Measurements from ENCODE around the gene DCTN4. TPM values are rescaled to one million over a fixed set of nuclear protein-coding genes. Genes with fewer than 3 reads are reported as not detected.

DCTN4 gene
- total and polyA plus RNA-seq, 2 of the 4 experiments (the other 2 are of a cell fraction) = 28.1 to 50.2 TPM

DNA sequence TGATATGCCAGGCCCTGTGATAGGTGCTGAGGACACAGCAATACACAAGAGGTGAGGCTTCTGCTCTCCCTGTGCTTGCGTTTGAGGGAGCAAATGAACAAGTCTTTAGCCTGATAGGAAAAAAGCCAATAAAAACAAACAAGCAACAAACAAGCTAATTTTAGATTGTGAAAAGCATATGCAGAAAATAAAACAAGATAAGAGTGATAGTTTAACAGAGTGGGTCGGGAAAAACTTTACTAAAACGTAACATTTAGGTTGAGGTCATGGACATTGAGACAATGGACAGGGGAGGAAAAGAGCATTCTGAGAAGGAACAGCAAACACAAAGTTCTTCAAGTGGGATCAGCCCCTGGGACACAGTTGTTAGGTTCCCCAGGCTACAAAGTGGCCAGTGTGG lies 24.0 kb upstream of the DCTN4 start:
- H3K9ac ChIP-seq (ENCODE audit: low read depth, low read length) = peak overlapping the region; percentile 63

More for the DNA sequence above, 24.0 kb upstream of the DCTN4 start:
- Histone ChIP-seq H3K9me1 (ENCODE audit: insufficient read depth, low read length) (peaks cover 25% of the 10 kb centered on the region), H2AK5ac (ENCODE audit: low read depth, low read length) (peak overlapping the region; percentile 96), H3K27me3 (ENCODE audit: control insufficient read depth, insufficient read depth, low read length) (no peaks in the 10 kb centered on the region), H4K5ac (ENCODE audit: low read depth, low read length) (peak overlapping the region; percentile 84; the same call in 1 of the 2 replicates), H2BK120ac (ENCODE audit: low read depth, low read length) (peak overlapping the region; percentile 88), H3K14ac (replicated peaks; ENCODE audit: low read depth, low read length) (peak overlapping the region; percentile 93), H3K18ac (ENCODE audit: low read depth, low read length) (peak overlapping the region; percentile 84), H3K79me1 (ENCODE audit: low read depth in 1 of 2, low read length in 2 of 2) (peaks cover 10 to 72% of the 10 kb centered on the region in 2 experiments; a peak in 3 of 4 replicates), H3K36me3 (ENCODE audit: control insufficient read depth, insufficient read depth, low read length) (no peaks in the 10 kb centered on the region), H2AFZ (replicated peaks; ENCODE audit: low read length, poor library complexity) (no peak overlapping the region), H2BK5ac (ENCODE audit: low read depth, low read length, poor library complexity, severe bottlenecking) (peak overlapping the region; percentile 98), H3K27ac (ENCODE audit: insufficient read depth, low read length) (peak overlapping the region; percentile 88), H4K20me1 (ENCODE audit: insufficient read depth, low read length) (no peaks in the 10 kb centered on the region; the same call in 1 of the 2 replicates), H3K4me2 (ENCODE audit: low read depth, low read length) (peak overlapping the region; percentile 79), H3K4ac (ENCODE audit: low read depth, low read length) (peak overlapping the region; percentile 96), H4K8ac (ENCODE audit: low read depth in 2 of 2, low read length in 2 of 2) (peak overlapping the region; percentile 40 to 79), H4K91ac (ENCODE audit: insufficient read depth, low read depth, low read length) (peak overlapping the region; percentile 84; the same call in 1 of the 2 replicates), H3K56ac (ENCODE audit: extremely low read depth, insufficient read depth, low read length) (peak overlapping the region; percentile 45; the same call in 1 of the 2 replicates), H2BK15ac (ENCODE audit: low read depth, low read length) (peak overlapping the region; percentile 75), H2BK20ac (ENCODE audit: low read depth, low read length) (peak overlapping the region; percentile 96; the same call in 1 of the 2 replicates), H3K9me3 (ENCODE audit: control insufficient read depth, insufficient read depth, low read length) (no peaks in the 10 kb centered on the region), H3K23ac (ENCODE audit: low read depth, low read length) (peak overlapping the region; percentile 99), H3K4me1 (ENCODE audit: control insufficient read depth, insufficient read depth, low read length) (peaks cover 28% of the 10 kb centered on the region), H3K4me3 (ENCODE audit: insufficient read depth, low read depth, low read length) (no peak overlapping the region), H2AK9ac (replicated peaks; ENCODE audit: low read depth, low read length, poor library complexity) (peak overlapping the region; percentile 67)
- BruUV-seq (replicated peaks) = no TSS peak
- intact Hi-C loops (cut with micrococcal nuclease) (loop anchor here (5.0 kb wide), 1 partner anchor 221 kb away; no protein-coding TSS in a partner anchor), dilution Hi-C loops (cut with HindIII; ENCODE audit: low sequenced_read_pairs, unreplicated experiment) (no loop called here), in situ Hi-C loops (cut with MboI; ENCODE audit: low sequenced_read_pairs) (no loop called here)
- ATAC-seq (ENCODE audit: low read depth) = no peak
- ChIA-PET POLR2A (ENCODE audit: unreplicated experiment) (no interaction called here), CTCF (interaction anchor here (0.7 to 1.3 kb wide), 3 partner anchors 19 to 382 kb away, joined by 3 to 8 read pairs (median 3); no protein-coding TSS in a partner anchor)
- no peak for DNase-seq
- WGBS, 2 experiments (ENCODE audit: extremely low coverage in 2 of 2, insufficient read length in 1 of 2) = 59% methylated on average over 2 of the region's 3 CpGs; no CpG with 5 or more reads in 1 of the 2 experiments
- TF ChIP-seq ELK1 (IDR thresholded peaks at IDR 0.05; ENCODE audit: borderline replicate concordance, low read depth, low read length) (no peak), MAZ (IDR thresholded peaks at IDR 0.05; ENCODE audit: borderline replicate concordance, low read depth, low read length) (no peak), POLR2A (IDR thresholded peaks at IDR 0.05; ENCODE audit: low read depth, low read length) (no peak), BHLHE40 (IDR thresholded peaks at IDR 0.05; ENCODE audit: low read depth, low read length) (no peak), NFE2L2 (IDR thresholded peaks at IDR 0.05; ENCODE audit: low read depth, low read length) (no peak), RFX5 (IDR thresholded peaks at IDR 0.05; ENCODE audit: low read depth, low read length) (no peak), MXI1 (IDR thresholded peaks at IDR 0.05; ENCODE audit: borderline replicate concordance, low read depth, low read length) (no peak), FOS (IDR thresholded peaks at IDR 0.05; ENCODE audit: low read depth, low read length) (no peak), SMC3 (IDR thresholded peaks at IDR 0.05; ENCODE audit: low read depth, low read length) (no peak), MAFK (IDR thresholded peaks at IDR 0.05; ENCODE audit: low read depth, low read length) (no peak), CHD1 (IDR thresholded peaks at IDR 0.05; ENCODE audit: low read depth, low read length) (no peak), CEBPB (IDR thresholded peaks at IDR 0.05; ENCODE audit: low read depth, low read length) (no peak)
- TF ChIP-seq, protein P1, sequence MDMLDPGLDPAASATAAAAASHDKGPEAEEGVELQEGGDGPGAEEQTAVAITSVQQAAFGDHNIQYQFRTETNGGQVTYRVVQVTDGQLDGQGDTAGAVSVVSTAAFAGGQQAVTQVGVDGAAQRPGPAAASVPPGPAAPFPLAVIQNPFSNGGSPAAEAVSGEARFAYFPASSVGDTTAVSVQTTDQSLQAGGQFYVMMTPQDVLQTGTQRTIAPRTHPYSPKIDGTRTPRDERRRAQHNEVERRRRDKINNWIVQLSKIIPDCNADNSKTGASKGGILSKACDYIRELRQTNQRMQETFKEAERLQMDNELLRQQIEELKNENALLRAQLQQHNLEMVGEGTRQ (IDR thresholded peaks at IDR 0.05; ENCODE audit: low read depth, low read length) = no peak
- TF ChIP-seq, protein P2, sequence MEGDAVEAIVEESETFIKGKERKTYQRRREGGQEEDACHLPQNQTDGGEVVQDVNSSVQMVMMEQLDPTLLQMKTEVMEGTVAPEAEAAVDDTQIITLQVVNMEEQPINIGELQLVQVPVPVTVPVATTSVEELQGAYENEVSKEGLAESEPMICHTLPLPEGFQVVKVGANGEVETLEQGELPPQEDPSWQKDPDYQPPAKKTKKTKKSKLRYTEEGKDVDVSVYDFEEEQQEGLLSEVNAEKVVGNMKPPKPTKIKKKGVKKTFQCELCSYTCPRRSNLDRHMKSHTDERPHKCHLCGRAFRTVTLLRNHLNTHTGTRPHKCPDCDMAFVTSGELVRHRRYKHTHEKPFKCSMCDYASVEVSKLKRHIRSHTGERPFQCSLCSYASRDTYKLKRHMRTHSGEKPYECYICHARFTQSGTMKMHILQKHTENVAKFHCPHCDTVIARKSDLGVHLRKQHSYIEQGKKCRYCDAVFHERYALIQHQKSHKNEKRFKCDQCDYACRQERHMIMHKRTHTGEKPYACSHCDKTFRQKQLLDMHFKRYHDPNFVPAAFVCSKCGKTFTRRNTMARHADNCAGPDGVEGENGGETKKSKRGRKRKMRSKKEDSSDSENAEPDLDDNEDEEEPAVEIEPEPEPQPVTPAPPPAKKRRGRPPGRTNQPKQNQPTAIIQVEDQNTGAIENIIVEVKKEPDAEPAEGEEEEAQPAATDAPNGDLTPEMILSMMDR (conservative IDR thresholded peaks at IDR 0.05; ENCODE audit: low read depth, low read length) = no peak

Data from IMR-90 (cell line).